Nephron progenitor cell (in vitro differentiated cells): Measurements from ENCODE around the gene TIGD2.
"Not testable (repeated sequence)": the region's sequence is repeated elsewhere in the genome, so short reads cannot be mapped to it uniquely, and the experiment has no call there.

Experiments used
- DNase-seq: peaks from one replicate; pipeline ENCODE4 v3.0.0; 2021
- H3K27ac Mint-ChIP-seq: 2 replicates; pipeline ENCODE4 v1.8.0; 2021; ENCODE audit warnings: mild to moderate bottlenecking, moderate library complexity, mixed read lengths
- H3K27me3 Mint-ChIP-seq: 2 replicates; pipeline ENCODE4 v1.8.0; 2021; ENCODE audit warnings: mild to moderate bottlenecking, low read depth, mixed read lengths; ENCODE audit not compliant: poor library complexity
- H3K36me3 Mint-ChIP-seq: 2 replicates; pipeline ENCODE4 v1.8.0; 2021; ENCODE audit warnings: low read depth, mixed read lengths
- H3K4me1 Mint-ChIP-seq: 2 replicates; pipeline ENCODE4 v1.8.0; 2021; ENCODE audit warnings: mixed read lengths
- H3K4me3 Mint-ChIP-seq: 2 replicates; pipeline ENCODE4 v1.8.0; 2021; ENCODE audit warnings: mild to moderate bottlenecking, moderate library complexity, mixed read lengths
- H3K9me3 Mint-ChIP-seq: 2 replicates; pipeline ENCODE4 v1.8.0; 2021; ENCODE audit warnings: mild to moderate bottlenecking, moderate library complexity, mixed read lengths
- CTCF ChIP-seq: fragments of 200-600 bp; sonication (generic); IDR thresholded peaks from 2 replicates; pipeline ENCODE4 v1.5.0; 2021; ENCODE audit warnings: antibody characterized with exemption

The TIGD2 gene

GRCh38 chr4:89136525-89136924, 25.2 kb downstream of the TIGD2 start:
- DNase-seq, result no peak
- no peaks in the 10 kb centered on the region for H3K36me3 Mint-ChIP-seq
- H3K27ac Mint-ChIP-seq, result no peak overlapping the region
- H3K4me1 Mint-ChIP-seq, result no peaks in the 10 kb centered on the region
- H3K4me3 Mint-ChIP-seq, result no peak overlapping the region
- H3K27me3 Mint-ChIP-seq, result peaks cover 6% of the 10 kb centered on the region
- no peak for TF ChIP-seq CTCF
- H3K9me3 Mint-ChIP-seq, result no peaks in the 10 kb centered on the region

GRCh38 chr4:89137231-89137630, 25.9 kb downstream of the TIGD2 start:
- Mint-ChIP-seq H3K36me3 (no peaks in the 10 kb centered on the region), H3K27ac (no peak overlapping the region), H3K4me3 (no peak overlapping the region), H3K9me3 (no peaks in the 10 kb centered on the region), H3K4me1 (no peaks in the 10 kb centered on the region), H3K27me3 (peaks cover 6% of the 10 kb centered on the region)
- TF ChIP-seq CTCF, result no peak
- no peak for DNase-seq

- DNase-seq, result no peak
- Mint-ChIP-seq H3K4me1 (no peaks in the 10 kb centered on the region), H3K36me3 (no peaks in the 10 kb centered on the region), H3K27me3 (peaks cover 8% of the 10 kb centered on the region), H3K27ac (no peak overlapping the region), H3K4me3 (no peak overlapping the region), H3K9me3 (no peaks in the 10 kb centered on the region)
- no peak for TF ChIP-seq CTCF
Observed at GRCh38 chr4:89137695-89138094, 26.4 kb downstream of the TIGD2 start.

GRCh38 chr4:89140168-89140759, 28.9 kb downstream of the TIGD2 start:
- H3K9me3 Mint-ChIP-seq, result peaks cover 8% of the 10 kb centered on the region
- no peaks in the 10 kb centered on the region for H3K36me3 Mint-ChIP-seq
- H3K27ac Mint-ChIP-seq, result no peak overlapping the region
- H3K27me3 Mint-ChIP-seq, result peaks cover 8% of the 10 kb centered on the region
- no peak overlapping the region for H3K4me3 Mint-ChIP-seq
- TF ChIP-seq CTCF, result no peak
- no peak for DNase-seq
- H3K4me1 Mint-ChIP-seq, result no peaks in the 10 kb centered on the region

- Mint-ChIP-seq H3K9me3 (peaks cover 10% of the 10 kb centered on the region), H3K27me3 (peaks cover 10% of the 10 kb centered on the region), H3K27ac (no peak overlapping the region), H3K4me3 (no peak overlapping the region), H3K36me3 (no peaks in the 10 kb centered on the region), H3K4me1 (no peaks in the 10 kb centered on the region)
- TF ChIP-seq CTCF, result no peak
- no peak for DNase-seq
Observed at GRCh38 chr4:89142691-89143669, 31.6 kb downstream of the TIGD2 start.

- H3K27ac Mint-ChIP-seq, result not testable (repeated sequence)
Observed at GRCh38 chr4:89144652-89145051, 33.3 kb downstream of the TIGD2 start.

More at GRCh38 chr4:89144652-89145051, 33.3 kb downstream of the TIGD2 start:
- H3K36me3 Mint-ChIP-seq, H3K4me1 Mint-ChIP-seq, DNase-seq, H3K4me3 Mint-ChIP-seq: not testable (repeated sequence)
- H3K9me3 Mint-ChIP-seq, result peaks cover 16% of the 10 kb centered on the region
- peaks cover 13% of the 10 kb centered on the region for H3K27me3 Mint-ChIP-seq
